DOHH2 (cell line): ENCODE data around the gene MRPL40.

Experiments
- H3F3A ChIP-seq: fragments of 200-600 bp; sonication (generic), shearing (Covaris generic); 2 replicates; pipeline ENCODE4 v1.6.0; 2016; ENCODE audit warnings: antibody characterized with exemption, mild to moderate bottlenecking; ENCODE audit not compliant: control insufficient read depth, insufficient read depth
- H3K27ac ChIP-seq: fragments of 200-600 bp; sonication (generic); 2 replicates; pipeline ENCODE4 v1.5.1; 2014; ENCODE audit warnings: low read depth, mild to moderate bottlenecking, low read length, moderate library complexity
- H3K27me3 ChIP-seq: fragments of 200-600 bp; sonication (generic); 2 replicates; pipeline ENCODE4 v1.6.1; 2014; ENCODE audit warnings: mild to moderate bottlenecking, low read length, mixed read lengths; ENCODE audit not compliant: control insufficient read depth
- H3K36me3 ChIP-seq: fragments of 200-600 bp; sonication (generic); 2 replicates; pipeline ENCODE4 v1.6.1; 2014; ENCODE audit warnings: mild to moderate bottlenecking, low read length, moderate library complexity, mixed read lengths; ENCODE audit not compliant: control insufficient read depth
- H3K4me1 ChIP-seq: fragments of 200-600 bp; sonication (generic); 2 replicates; pipeline ENCODE4 v1.6.1; 2014; ENCODE audit warnings: mild to moderate bottlenecking, low read length, mixed read lengths; ENCODE audit not compliant: control insufficient read depth
- H3K4me2 ChIP-seq: fragments of 200-600 bp; sonication (generic); 2 replicates; pipeline ENCODE4 v1.6.0; 2014; ENCODE audit warnings: mild to moderate bottlenecking, low read length, moderate library complexity
- H3K4me3 ChIP-seq: fragments of 200-600 bp; sonication (generic); 2 replicates; pipeline ENCODE4 v1.5.1; 2014; ENCODE audit warnings: mild to moderate bottlenecking, low read length, mixed read lengths
- H3K79me2 ChIP-seq: fragments of 200-600 bp; sonication (generic); 2 replicates; pipeline ENCODE4 v1.6.1; 2014; ENCODE audit warnings: mild to moderate bottlenecking, low read length, mixed read lengths; ENCODE audit not compliant: control insufficient read depth
- H3K9me2 ChIP-seq: fragments of 200-600 bp; sonication (generic); replicated peaks from 2 replicates; pipeline ENCODE4 v1.6.1; 2014; ENCODE audit warnings: mild to moderate bottlenecking, low read length, mixed read lengths; ENCODE audit not compliant: control insufficient read depth
- H3K9me3 ChIP-seq: fragments of 200-600 bp; sonication (generic); 2 replicates; pipeline ENCODE4 v1.6.1; 2014; ENCODE audit warnings: antibody characterized with exemption, low read length, mixed read lengths; ENCODE audit not compliant: control insufficient read depth, insufficient read depth
- H4K20me1 ChIP-seq: fragments of 200-600 bp; sonication (generic); 2 replicates; pipeline ENCODE4 v1.6.0; 2014; ENCODE audit warnings: low read depth, mild to moderate bottlenecking, antibody characterized with exemption, low read length, moderate library complexity; ENCODE audit not compliant: control insufficient read depth, insufficient read depth
- CTCF ChIP-seq: fragments of 200-600 bp; sonication (generic); IDR thresholded peaks from one replicate; pipeline ENCODE4 v1.5.1; 2014; ENCODE audit warnings: antibody characterized with exemption, mild to moderate bottlenecking, low read depth, low read length; ENCODE audit not compliant: poor library complexity, severe bottlenecking
- EZH2phosphoT487 ChIP-seq: fragments of 200-600 bp; sonication (generic); IDR thresholded peaks from 2 replicates; pipeline ENCODE4 v1.6.1; 2017; ENCODE audit warnings: borderline replicate concordance, mild to moderate bottlenecking, antibody characterized with exemption, low read length, moderate library complexity, mixed read lengths

The MRPL40 gene

DNA sequence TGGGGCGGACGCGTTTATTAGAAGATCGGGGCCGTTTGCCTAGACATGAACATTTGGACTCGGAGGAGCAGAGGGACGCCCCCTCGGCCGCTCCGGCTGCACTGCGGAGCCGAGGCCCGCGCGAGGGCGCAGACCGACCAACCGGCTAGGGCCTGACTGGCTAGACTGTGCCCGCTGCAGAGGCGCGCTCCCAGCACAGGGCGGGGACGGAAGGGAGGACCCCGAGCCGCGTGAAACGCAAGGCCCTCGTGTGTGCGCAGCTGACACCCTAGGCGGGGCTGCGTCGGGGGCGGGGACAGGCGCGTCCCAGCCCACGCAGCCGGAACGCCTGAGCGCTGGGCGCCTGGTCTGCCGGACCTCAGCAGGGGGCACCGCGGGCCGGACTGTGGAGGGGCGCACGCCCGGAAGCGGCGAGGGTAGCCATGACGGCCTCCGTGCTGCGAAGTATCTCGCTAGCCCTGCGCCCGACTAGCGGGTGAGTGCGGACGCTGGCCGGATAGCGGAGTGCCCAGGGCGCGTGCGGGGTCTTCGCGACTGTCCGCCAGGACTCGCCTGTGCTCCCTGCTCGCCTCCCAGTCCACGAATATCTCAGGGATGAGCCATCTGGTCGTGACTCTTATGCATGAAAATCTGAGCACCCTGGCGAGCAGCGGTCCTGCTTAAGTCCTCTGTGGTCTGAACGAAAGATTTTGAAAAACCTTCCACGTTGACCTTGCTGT is at the start of gene MRPL40:
MRPL40 (plus strand) TSS at position 413 of the 719 bp plus-strand sequence; CDS start at position 423, 10 bp downstream.
- H3K79me2 ChIP-seq = peaks cover 70% of the 10 kb centered on the region
- no peaks in the 10 kb centered on the region for H3K9me2 ChIP-seq
- H3K9me3 ChIP-seq = no peaks in the 10 kb centered on the region
- peak within 1 kb of the TSS; percentile 100 for H3K4me3 ChIP-seq
- peak within 1 kb of the TSS; percentile 89 for H3K4me2 ChIP-seq
- peaks cover 34% of the 10 kb centered on the region for H3K4me1 ChIP-seq
- TF ChIP-seq CTCF = no peak
- no peak for TF ChIP-seq EZH2phosphoT487
- H4K20me1 ChIP-seq = peaks cover 19% of the 10 kb centered on the region
- H3K27me3 ChIP-seq = no peaks in the 10 kb centered on the region
- H3K27ac ChIP-seq = peak within 1 kb of the TSS; percentile 90
- peaks cover 14% of the 10 kb centered on the region for H3F3A ChIP-seq
- peaks cover 58% of the 10 kb centered on the region for H3K36me3 ChIP-seq

GRCh38 chr22:19383292-19383691 is 49.1 kb upstream of the MRPL40 start:
- Histone ChIP-seq H3F3A (no peaks in the 10 kb centered on the region), H4K20me1 (no peaks in the 10 kb centered on the region), H3K4me3 (no peak overlapping the region), H3K27ac (no peak overlapping the region), H3K9me3 (no peaks in the 10 kb centered on the region), H3K27me3 (no peaks in the 10 kb centered on the region), H3K9me2 (no peaks in the 10 kb centered on the region), H3K36me3 (peaks cover 78% of the 10 kb centered on the region), H3K4me2 (no peak overlapping the region), H3K4me1 (no peaks in the 10 kb centered on the region), H3K79me2 (no peaks in the 10 kb centered on the region)
- TF ChIP-seq EZH2phosphoT487 (no peak), CTCF (no peak)

- Histone ChIP-seq H3K36me3 (peaks cover 92% of the 10 kb centered on the region), H3K79me2 (no peaks in the 10 kb centered on the region), H4K20me1 (no peaks in the 10 kb centered on the region), H3K4me2 (no peak overlapping the region), H3K4me3 (no peak overlapping the region), H3K27me3 (no peaks in the 10 kb centered on the region), H3K27ac (no peak overlapping the region), H3K4me1 (no peaks in the 10 kb centered on the region), H3F3A (no peaks in the 10 kb centered on the region), H3K9me2 (no peaks in the 10 kb centered on the region), H3K9me3 (no peaks in the 10 kb centered on the region)
- TF ChIP-seq CTCF = no peak
- TF ChIP-seq EZH2phosphoT487 = no peak
Measured at GRCh38 chr22:19385221-19385906, 47.0 kb upstream of the MRPL40 start.
